Retinal pigment epithelial cell (primary cell): ENCODE data around the gene TTLL5.

ENCODE experiments used
- DNase-seq: peaks from one replicate; pipeline ENCODE4 v3.0.0-alpha.2; 2010; ENCODE audit warnings: low read depth
- H3K4me3 ChIP-seq: 2 replicates; pipeline ENCODE4 v1.5.1; 2011; ENCODE audit warnings: mild to moderate bottlenecking, low read length, control low read depth, moderate library complexity
- TF ChIP-seq, protein P1 (sequence below): conservative IDR thresholded peaks from 2 replicates; pipeline ENCODE4 v1.5.1; 2011; ENCODE audit warnings: low read depth, low read length, control low read depth, inconsistent platforms

Gene TTLL5

DNA sequence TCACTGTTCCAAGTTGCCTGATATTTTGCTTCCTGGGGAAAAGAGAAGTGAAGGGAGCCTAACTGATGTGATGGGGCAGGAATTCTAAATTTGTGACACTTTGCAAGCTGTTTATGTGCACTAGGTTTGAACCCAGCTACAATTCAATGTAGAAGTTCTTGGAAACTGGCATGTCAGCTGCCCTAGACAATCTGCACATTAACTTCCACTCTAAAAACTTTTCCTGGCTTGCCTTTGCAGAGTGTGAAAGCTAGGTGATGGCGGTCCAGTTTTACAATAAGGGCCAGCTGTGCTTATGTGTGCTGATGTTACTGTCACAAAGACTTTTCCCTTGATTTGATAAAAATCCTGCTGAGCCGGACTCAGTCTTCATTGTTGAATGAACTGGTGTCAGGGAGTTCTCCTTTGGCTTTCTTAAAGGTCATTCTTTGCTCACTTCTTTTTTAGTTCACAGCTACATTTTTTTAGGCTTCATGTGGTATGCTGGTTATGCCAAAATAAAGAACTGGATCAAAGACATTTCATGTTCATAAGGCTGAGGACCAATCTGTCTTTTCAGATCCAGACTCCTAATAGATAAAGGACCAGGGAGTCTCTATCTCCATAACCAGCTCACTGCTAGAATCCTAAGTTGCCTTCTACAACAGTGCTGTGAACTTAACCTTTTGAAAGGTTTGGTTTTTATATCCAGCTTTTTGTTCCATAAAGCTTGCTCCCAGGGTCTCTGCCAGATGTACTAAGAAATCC lies 187.3 kb downstream of the TTLL5 start:
- TF ChIP-seq, protein P1, sequence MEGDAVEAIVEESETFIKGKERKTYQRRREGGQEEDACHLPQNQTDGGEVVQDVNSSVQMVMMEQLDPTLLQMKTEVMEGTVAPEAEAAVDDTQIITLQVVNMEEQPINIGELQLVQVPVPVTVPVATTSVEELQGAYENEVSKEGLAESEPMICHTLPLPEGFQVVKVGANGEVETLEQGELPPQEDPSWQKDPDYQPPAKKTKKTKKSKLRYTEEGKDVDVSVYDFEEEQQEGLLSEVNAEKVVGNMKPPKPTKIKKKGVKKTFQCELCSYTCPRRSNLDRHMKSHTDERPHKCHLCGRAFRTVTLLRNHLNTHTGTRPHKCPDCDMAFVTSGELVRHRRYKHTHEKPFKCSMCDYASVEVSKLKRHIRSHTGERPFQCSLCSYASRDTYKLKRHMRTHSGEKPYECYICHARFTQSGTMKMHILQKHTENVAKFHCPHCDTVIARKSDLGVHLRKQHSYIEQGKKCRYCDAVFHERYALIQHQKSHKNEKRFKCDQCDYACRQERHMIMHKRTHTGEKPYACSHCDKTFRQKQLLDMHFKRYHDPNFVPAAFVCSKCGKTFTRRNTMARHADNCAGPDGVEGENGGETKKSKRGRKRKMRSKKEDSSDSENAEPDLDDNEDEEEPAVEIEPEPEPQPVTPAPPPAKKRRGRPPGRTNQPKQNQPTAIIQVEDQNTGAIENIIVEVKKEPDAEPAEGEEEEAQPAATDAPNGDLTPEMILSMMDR = no peak
- DNase-seq = no peak
- no peak overlapping the region for H3K4me3 ChIP-seq

GRCh38 chr14:75849300-75849895 lies 188.4 kb downstream of the TTLL5 start:
- H3K4me3 ChIP-seq = no peak overlapping the region
- TF ChIP-seq, protein P1 = no peak
- no peak for DNase-seq

DNA sequence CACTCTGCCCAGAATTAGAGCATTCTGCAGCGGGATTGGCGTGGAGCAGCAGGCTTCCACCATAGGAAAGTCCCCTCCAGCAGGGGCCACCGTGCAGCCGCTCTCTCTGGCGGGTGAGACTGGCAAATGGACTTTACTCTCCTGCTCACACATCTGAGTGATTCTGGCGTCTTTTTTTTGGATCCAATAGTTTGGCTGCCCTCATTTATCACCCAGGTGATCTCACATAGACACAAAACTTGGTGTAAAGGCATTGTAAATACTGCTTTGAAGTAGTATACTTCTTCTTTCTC lies 190.5 kb downstream of the TTLL5 start:
- TF ChIP-seq, protein P1 = no peak
- DNase-seq = no peak

GRCh38 chr14:75854111-75854799 lies 193.2 kb downstream of the TTLL5 start:
- TF ChIP-seq, protein P1 = no peak
- DNase-seq = no peak
- H3K4me3 ChIP-seq = no peak overlapping the region

More for the DNA sequence above, 190.5 kb downstream of the TTLL5 start:
- H3K4me3 ChIP-seq = no peak overlapping the region

- no peak for DNase-seq
- TF ChIP-seq, protein P1 = no peak
- no peak overlapping the region for H3K4me3 ChIP-seq
These were observed 196.2 kb downstream of the TTLL5 start for GRCh38 chr14:75857199-75857598.

- DNase-seq = no peak
- no peak overlapping the region for H3K4me3 ChIP-seq
- TF ChIP-seq, protein P1 = no peak
These were observed 197.3 kb downstream of the TTLL5 start for GRCh38 chr14:75858362-75858761.
